Brain microvascular endothelial cell (primary cell): ENCODE measurements around the gene PCDHB14.
"Not testable (repeated sequence)": the region's sequence is repeated elsewhere in the genome, so short reads cannot be mapped to it uniquely, and the experiment has no call there.

Experiments used
- DNase-seq: peaks from one replicate; pipeline ENCODE4 v3.0.0-alpha.2; 2020
- H3K27ac ChIP-seq: fragments of 250-450 bp; sonication (Bioruptor Pico); 2 replicates; pipeline ENCODE4 v1.5.1; 2020; ENCODE audit warnings: mild to moderate bottlenecking, moderate library complexity
- H3K27me3 ChIP-seq: fragments of 250-450 bp; sonication (Bioruptor Pico); replicated peaks from 2 replicates; pipeline ENCODE4 v1.5.1; 2020; ENCODE audit warnings: mild to moderate bottlenecking
- H3K36me3 ChIP-seq: fragments of 250-450 bp; sonication (Bioruptor Pico); replicated peaks from 2 replicates; pipeline ENCODE4 v1.5.1; 2020; ENCODE audit warnings: mild to moderate bottlenecking
- H3K4me3 ChIP-seq: 2 replicates; pipeline ENCODE4 v1.5.1; 2011; ENCODE audit warnings: low read depth, mild to moderate bottlenecking, control low read depth, low read length, moderate library complexity
- in situ Hi-C: cut with HindIII; loops from 2 replicates; pipeline ENCODE4 v1.10.0; 2017; ENCODE audit warnings: low sequenced_read_pairs, low pct_ligation_motif_present
- TF ChIP-seq, protein P1 (sequence below): IDR thresholded peaks from 2 replicates; pipeline ENCODE4 v1.5.1; 2011; ENCODE audit warnings: low read depth, mild to moderate bottlenecking, moderate library complexity, low read length, control low read depth, inconsistent platforms; ENCODE audit errors: missing control alignments

Gene PCDHB14

GRCh38 chr5:141196363-141196762 is 26.8 kb upstream of the PCDHB14 start:
- Histone ChIP-seq H3K27ac (no peak overlapping the region), H3K27me3 (no peaks in the 10 kb centered on the region), H3K36me3 (no peaks in the 10 kb centered on the region), H3K4me3 (no peak overlapping the region)
- no peak for DNase-seq
- TF ChIP-seq, protein P1, sequence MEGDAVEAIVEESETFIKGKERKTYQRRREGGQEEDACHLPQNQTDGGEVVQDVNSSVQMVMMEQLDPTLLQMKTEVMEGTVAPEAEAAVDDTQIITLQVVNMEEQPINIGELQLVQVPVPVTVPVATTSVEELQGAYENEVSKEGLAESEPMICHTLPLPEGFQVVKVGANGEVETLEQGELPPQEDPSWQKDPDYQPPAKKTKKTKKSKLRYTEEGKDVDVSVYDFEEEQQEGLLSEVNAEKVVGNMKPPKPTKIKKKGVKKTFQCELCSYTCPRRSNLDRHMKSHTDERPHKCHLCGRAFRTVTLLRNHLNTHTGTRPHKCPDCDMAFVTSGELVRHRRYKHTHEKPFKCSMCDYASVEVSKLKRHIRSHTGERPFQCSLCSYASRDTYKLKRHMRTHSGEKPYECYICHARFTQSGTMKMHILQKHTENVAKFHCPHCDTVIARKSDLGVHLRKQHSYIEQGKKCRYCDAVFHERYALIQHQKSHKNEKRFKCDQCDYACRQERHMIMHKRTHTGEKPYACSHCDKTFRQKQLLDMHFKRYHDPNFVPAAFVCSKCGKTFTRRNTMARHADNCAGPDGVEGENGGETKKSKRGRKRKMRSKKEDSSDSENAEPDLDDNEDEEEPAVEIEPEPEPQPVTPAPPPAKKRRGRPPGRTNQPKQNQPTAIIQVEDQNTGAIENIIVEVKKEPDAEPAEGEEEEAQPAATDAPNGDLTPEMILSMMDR, result no peak
- in situ Hi-C loops, result no loop called here

GRCh38 chr5:141199359-141200235 is 23.5 kb upstream of the PCDHB14 start, which contains the start of gene PCDHB11:
Gene PCDHB11, plus strand, starts transcription at chr5:141199627. Its CDS starts 148 bp downstream, at chr5:141199775.
- H3K4me3 ChIP-seq, result no peak within 1 kb of the TSS
- TF ChIP-seq, protein P1, result no peak

GRCh38 chr5:141201126-141201525 is 22.0 kb upstream of the PCDHB14 start:
- in situ Hi-C loops, DNase-seq, H3K4me3 ChIP-seq, H3K27ac ChIP-seq, H3K36me3 ChIP-seq, H3K27me3 ChIP-seq: not testable (repeated sequence)

More at GRCh38 chr5:141199359-141200235, 23.5 kb upstream of the PCDHB14 start, which contains the start of gene PCDHB11:
- Histone ChIP-seq H3K36me3 (no peaks in the 10 kb centered on the region), H3K27ac (no peak within 1 kb of the TSS), H3K27me3 (no peaks in the 10 kb centered on the region)
- no peak for DNase-seq
- in situ Hi-C loops, result no loop called here

- in situ Hi-C loops, H3K4me3 ChIP-seq, H3K27me3 ChIP-seq, H3K36me3 ChIP-seq, H3K27ac ChIP-seq, DNase-seq: not testable (repeated sequence)
Observed at GRCh38 chr5:141201646-141202045, 21.5 kb upstream of the PCDHB14 start.

DNA sequence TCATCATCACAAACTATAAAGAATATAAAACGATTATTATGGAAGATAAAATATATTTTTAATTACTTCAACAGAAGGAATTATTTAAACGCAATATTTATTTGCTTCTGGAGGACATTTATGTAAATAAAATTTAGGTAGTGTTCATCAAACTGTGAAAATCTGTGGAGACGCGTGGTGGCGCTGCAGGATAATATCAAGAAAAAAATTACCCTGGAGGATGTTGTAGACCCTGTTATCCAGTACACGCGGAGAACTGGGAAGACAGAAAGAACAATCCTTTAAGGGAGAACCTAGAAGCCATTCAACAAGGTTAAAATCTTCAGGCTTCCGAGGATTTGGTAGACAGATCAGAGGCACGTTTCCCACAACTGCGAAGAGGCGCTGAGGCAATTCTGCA is 14.7 kb upstream of the PCDHB14 start, which contains the start of gene PCDHB12:
Gene PCDHB12, plus strand, starts transcription at position 242 of the 400 bp plus-strand sequence. CDS start 189 bp downstream, outside the sequence.
- in situ Hi-C loops, result no loop called here

DNA sequence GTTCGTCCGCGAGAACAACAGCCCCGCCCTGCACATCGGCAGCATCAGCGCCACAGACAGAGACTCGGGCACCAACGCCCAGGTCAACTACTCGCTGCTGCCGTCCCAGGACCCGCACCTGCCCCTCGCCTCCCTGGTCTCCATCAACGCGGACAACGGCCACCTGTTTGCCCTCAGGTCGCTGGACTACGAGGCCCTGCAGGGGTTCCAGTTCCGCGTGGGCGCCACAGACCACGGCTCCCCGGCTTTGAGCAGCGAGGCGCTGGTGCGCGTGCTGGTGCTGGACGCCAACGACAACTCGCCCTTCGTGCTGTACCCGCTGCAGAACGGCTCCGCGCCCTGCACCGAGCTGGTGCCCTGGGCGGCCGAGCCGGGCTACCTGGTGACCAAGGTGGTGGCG is 12.9 kb upstream of the PCDHB14 start:
- DNase-seq, H3K4me3 ChIP-seq, H3K27ac ChIP-seq, H3K36me3 ChIP-seq, in situ Hi-C loops, H3K27me3 ChIP-seq: not testable (repeated sequence)

More for the DNA sequence above, 14.7 kb upstream of the PCDHB14 start, which contains the start of gene PCDHB12:
- Histone ChIP-seq H3K4me3 (no peak within 1 kb of the TSS), H3K27me3 (no peaks in the 10 kb centered on the region), H3K27ac (no peak within 1 kb of the TSS), H3K36me3 (no peaks in the 10 kb centered on the region)
- TF ChIP-seq, protein P1, result no peak
- DNase-seq, result no peak

GRCh38 chr5:141210849-141211248 is 12.3 kb upstream of the PCDHB14 start:
- H3K27ac ChIP-seq, H3K27me3 ChIP-seq, DNase-seq, H3K4me3 ChIP-seq, H3K36me3 ChIP-seq, in situ Hi-C loops: not testable (repeated sequence)
